Left ventricle myocardium superior (tissue), 1 donor: ENCODE measurements around the gene BCAT1. TPM values are rescaled to one million over a fixed set of nuclear protein-coding genes. Genes with fewer than 3 reads are reported as not detected.
"Not testable (repeated sequence)": the region's sequence is repeated elsewhere in the genome, so short reads cannot be mapped to it uniquely, and the experiment has no call there.

ENCODE experiments used
- ATAC-seq: fragments of 200-7000 bp; cut with Tn5 transposase; one replicate; pipeline ENCODE4 v1.9.1; 2020; ENCODE audit warnings: mild to moderate bottlenecking, moderate library complexity
- DNase-seq: peaks from one replicate; pipeline ENCODE4 v3.0.0-alpha.2; 2020
- intact Hi-C: fragments of 100-400 bp; cut with micrococcal nuclease; formaldehyde crosslinking; loops from one replicate; pipeline ENCODE4 v1.11.0; 2022
- total RNA-seq: library from RNA; stranded (reverse); fragmentation: NEBNext Ultra II Directional; extraction: Animal tissue kit (Norgen Biotek cat#: 25700); gene quantifications from one replicate; pipeline ENCODE4 v1.2.1, GENCODE V29; 2021
- donor health status: DM: no; HTN: yes; CAD: no; lungs with severe emphysema.

Gene BCAT1
- total RNA-seq, 1 donor from 2014 or later = 4.1 TPM

- DNase-seq = no peak
- intact Hi-C loops = no loop called here
- ATAC-seq = no peak
These were observed 15.1 kb downstream of the BCAT1 start for GRCh38 chr12:24933694-24934407.

GRCh38 chr12:24931666-24932405 is 17.1 kb downstream of the BCAT1 start:
- intact Hi-C loops = no loop called here
- no peak for DNase-seq
- ATAC-seq = peak; percentile 26

GRCh38 chr12:24929953-24930352 is 18.9 kb downstream of the BCAT1 start:
- intact Hi-C loops = no loop called here
- no peak for DNase-seq
- no peak for ATAC-seq

- ATAC-seq, intact Hi-C loops, DNase-seq: not testable (repeated sequence)
These were observed 20.2 kb downstream of the BCAT1 start for GRCh38 chr12:24928533-24929306.

- intact Hi-C loops = no loop called here
- DNase-seq (no peak), ATAC-seq (no peak)
These were observed 20.8 kb downstream of the BCAT1 start for GRCh38 chr12:24928131-24928530.

GRCh38 chr12:24926080-24926479 is 22.8 kb downstream of the BCAT1 start:
- intact Hi-C loops, DNase-seq, ATAC-seq: not testable (repeated sequence)

- intact Hi-C loops = no loop called here
- ATAC-seq = no peak
- DNase-seq = no peak
These were observed 26.8 kb downstream of the BCAT1 start for GRCh38 chr12:24922090-24922489.

- intact Hi-C loops = no loop called here
- DNase-seq (no peak), ATAC-seq (no peak)
These were observed 27.5 kb downstream of the BCAT1 start for GRCh38 chr12:24921251-24922038.

GRCh38 chr12:24920141-24920540 is 28.8 kb downstream of the BCAT1 start:
- no peak for ATAC-seq
- intact Hi-C loops = no loop called here
- no peak for DNase-seq

GRCh38 chr12:24919346-24920001 is 29.4 kb downstream of the BCAT1 start:
- intact Hi-C loops = no loop called here

GRCh38 chr12:24918596-24918995 is 30.3 kb downstream of the BCAT1 start:
- ATAC-seq (no peak), DNase-seq (no peak)
- intact Hi-C loops = no loop called here

More at GRCh38 chr12:24919346-24920001, 29.4 kb downstream of the BCAT1 start:
- DNase-seq (no peak), ATAC-seq (no peak)

- intact Hi-C loops = no loop called here
- DNase-seq (no peak), ATAC-seq (no peak)
These were observed 33.4 kb downstream of the BCAT1 start for GRCh38 chr12:24915501-24915900.

GRCh38 chr12:24913953-24914352 is 34.9 kb downstream of the BCAT1 start:
- ATAC-seq = no peak

GRCh38 chr12:24913130-24913529 is 35.8 kb downstream of the BCAT1 start:
- intact Hi-C loops = no loop called here
- ATAC-seq (no peak), DNase-seq (no peak)

More at GRCh38 chr12:24913953-24914352, 34.9 kb downstream of the BCAT1 start:
- no peak for DNase-seq
- intact Hi-C loops = no loop called here

- DNase-seq (no peak), ATAC-seq (no peak)
- intact Hi-C loops = no loop called here
These were observed 37.6 kb downstream of the BCAT1 start for GRCh38 chr12:24911271-24911791.

GRCh38 chr12:24910192-24910591 is 38.7 kb downstream of the BCAT1 start:
- DNase-seq, intact Hi-C loops, ATAC-seq: not testable (repeated sequence)

- intact Hi-C loops = no loop called here
- ATAC-seq (peak; percentile 71), DNase-seq (peak; percentile 47)
These were observed 39.2 kb downstream of the BCAT1 start for GRCh38 chr12:24909667-24910066.

GRCh38 chr12:24907464-24907863 is 41.4 kb downstream of the BCAT1 start:
- no peak for DNase-seq
- no peak for ATAC-seq
- intact Hi-C loops = no loop called here
